Neural crest cell (in vitro differentiated cells): Measurements from ENCODE around the gene MOCOS. TPM values are rescaled to one million over a fixed set of nuclear protein-coding genes. Genes with fewer than 3 reads are reported as not detected.

Experiments used
- DNase-seq: peaks from one replicate; pipeline ENCODE4 v3.0.0; 2021; ENCODE audit warnings: low read depth, mixed read lengths, low spot score
- H3K27ac Mint-ChIP-seq: one replicate; pipeline ENCODE4 v1.8.0; 2021; ENCODE audit warnings: mild to moderate bottlenecking, mixed read lengths; ENCODE audit not compliant: unreplicated experiment
- H3K27me3 Mint-ChIP-seq: 2 replicates; pipeline ENCODE4 v1.8.0; 2021; ENCODE audit warnings: low read depth, mild to moderate bottlenecking, mixed read lengths
- H3K36me3 Mint-ChIP-seq: 2 replicates; pipeline ENCODE4 v1.8.0; 2021; ENCODE audit warnings: low read depth, mild to moderate bottlenecking, mixed read lengths
- H3K4me1 Mint-ChIP-seq: 2 replicates; pipeline ENCODE4 v1.8.0; 2021; ENCODE audit warnings: mixed read lengths
- H3K4me3 Mint-ChIP-seq: one replicate; pipeline ENCODE4 v1.8.0; 2021; ENCODE audit warnings: mild to moderate bottlenecking, mixed read lengths
- H3K9me3 Mint-ChIP-seq: 2 replicates; pipeline ENCODE4 v1.8.0; 2021; ENCODE audit warnings: mixed read lengths
- total RNA-seq: library from RNA; stranded (reverse); gene quantifications from 2 replicates; pipeline ENCODE4 v1.2.1, GENCODE V29; 2021
- TF ChIP-seq, protein P1 (sequence below): fragments of 200-600 bp; sonication (generic); conservative IDR thresholded peaks from 2 replicates; pipeline ENCODE4 v1.5.0; 2021; ENCODE audit warnings: antibody characterized with exemption, mild to moderate bottlenecking

Gene MOCOS
- total RNA-seq, 1 donor from 2014 or later = 2.6 TPM

- TF ChIP-seq, protein P1, sequence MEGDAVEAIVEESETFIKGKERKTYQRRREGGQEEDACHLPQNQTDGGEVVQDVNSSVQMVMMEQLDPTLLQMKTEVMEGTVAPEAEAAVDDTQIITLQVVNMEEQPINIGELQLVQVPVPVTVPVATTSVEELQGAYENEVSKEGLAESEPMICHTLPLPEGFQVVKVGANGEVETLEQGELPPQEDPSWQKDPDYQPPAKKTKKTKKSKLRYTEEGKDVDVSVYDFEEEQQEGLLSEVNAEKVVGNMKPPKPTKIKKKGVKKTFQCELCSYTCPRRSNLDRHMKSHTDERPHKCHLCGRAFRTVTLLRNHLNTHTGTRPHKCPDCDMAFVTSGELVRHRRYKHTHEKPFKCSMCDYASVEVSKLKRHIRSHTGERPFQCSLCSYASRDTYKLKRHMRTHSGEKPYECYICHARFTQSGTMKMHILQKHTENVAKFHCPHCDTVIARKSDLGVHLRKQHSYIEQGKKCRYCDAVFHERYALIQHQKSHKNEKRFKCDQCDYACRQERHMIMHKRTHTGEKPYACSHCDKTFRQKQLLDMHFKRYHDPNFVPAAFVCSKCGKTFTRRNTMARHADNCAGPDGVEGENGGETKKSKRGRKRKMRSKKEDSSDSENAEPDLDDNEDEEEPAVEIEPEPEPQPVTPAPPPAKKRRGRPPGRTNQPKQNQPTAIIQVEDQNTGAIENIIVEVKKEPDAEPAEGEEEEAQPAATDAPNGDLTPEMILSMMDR = no peak
- no peak for DNase-seq
- H3K36me3 Mint-ChIP-seq = peaks cover 19% of the 10 kb centered on the region
- H3K27me3 Mint-ChIP-seq = no peaks in the 10 kb centered on the region
- no peak overlapping the region for H3K4me3 Mint-ChIP-seq
- no peaks in the 10 kb centered on the region for H3K4me1 Mint-ChIP-seq
- peaks cover 13% of the 10 kb centered on the region for H3K9me3 Mint-ChIP-seq
- no peak overlapping the region for H3K27ac Mint-ChIP-seq
Measured at GRCh38 chr18:36247036-36247435, 59.7 kb downstream of the MOCOS start.

DNA sequence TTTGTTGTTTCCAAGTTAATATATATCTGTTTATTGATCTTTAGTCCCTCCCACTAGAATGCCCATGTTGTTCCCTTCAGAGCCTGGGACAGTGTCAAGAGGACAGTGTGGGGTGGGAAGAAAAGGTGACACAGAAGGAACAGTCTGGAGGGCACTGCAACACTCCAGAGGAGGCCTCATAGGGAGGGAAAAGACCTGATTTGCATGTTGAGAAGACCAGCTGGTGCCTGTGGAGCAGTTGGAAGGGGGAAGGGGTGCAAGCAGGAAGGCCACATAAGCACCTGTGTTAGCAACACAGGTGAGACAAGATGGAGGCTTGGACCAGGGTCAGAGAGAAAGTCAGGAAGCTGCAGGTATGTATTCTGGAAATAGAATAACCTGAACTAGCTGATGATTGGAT is 62.1 kb downstream of the MOCOS start:
- peaks cover 13% of the 10 kb centered on the region for H3K4me1 Mint-ChIP-seq
- H3K9me3 Mint-ChIP-seq = peaks cover 11% of the 10 kb centered on the region
- no peak for DNase-seq
- TF ChIP-seq, protein P1 = no peak
- H3K27ac Mint-ChIP-seq = no peak overlapping the region
- no peaks in the 10 kb centered on the region for H3K27me3 Mint-ChIP-seq
- H3K4me3 Mint-ChIP-seq = no peak overlapping the region
- H3K36me3 Mint-ChIP-seq = peaks cover 8% of the 10 kb centered on the region

DNA sequence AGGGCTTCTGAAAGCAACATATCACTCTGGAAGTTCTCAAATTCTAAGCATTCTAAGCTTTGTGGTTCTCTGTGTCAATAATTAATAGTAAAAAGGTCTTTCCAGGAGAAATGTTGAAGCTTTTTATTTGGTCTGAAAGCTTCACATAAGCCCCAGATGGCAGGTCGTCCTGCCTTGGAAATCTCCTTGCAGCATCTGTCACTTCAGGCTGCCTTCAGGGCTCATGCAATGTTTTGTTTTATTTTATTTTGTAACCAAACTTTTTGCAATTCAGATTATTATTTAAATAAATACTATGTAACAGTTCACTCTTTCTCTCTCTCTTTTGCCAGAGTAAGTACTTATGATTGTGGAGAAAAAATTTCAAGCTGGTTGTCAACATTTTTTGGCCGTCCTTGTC is 63.5 kb downstream of the MOCOS start:
- no peak overlapping the region for H3K4me3 Mint-ChIP-seq
- no peak overlapping the region for H3K27ac Mint-ChIP-seq
- TF ChIP-seq, protein P1 = no peak
- peaks cover 22% of the 10 kb centered on the region for H3K4me1 Mint-ChIP-seq
- DNase-seq = no peak
- H3K36me3 Mint-ChIP-seq = peaks cover 5% of the 10 kb centered on the region
- peaks cover 5% of the 10 kb centered on the region for H3K9me3 Mint-ChIP-seq
- H3K27me3 Mint-ChIP-seq = no peaks in the 10 kb centered on the region

DNA sequence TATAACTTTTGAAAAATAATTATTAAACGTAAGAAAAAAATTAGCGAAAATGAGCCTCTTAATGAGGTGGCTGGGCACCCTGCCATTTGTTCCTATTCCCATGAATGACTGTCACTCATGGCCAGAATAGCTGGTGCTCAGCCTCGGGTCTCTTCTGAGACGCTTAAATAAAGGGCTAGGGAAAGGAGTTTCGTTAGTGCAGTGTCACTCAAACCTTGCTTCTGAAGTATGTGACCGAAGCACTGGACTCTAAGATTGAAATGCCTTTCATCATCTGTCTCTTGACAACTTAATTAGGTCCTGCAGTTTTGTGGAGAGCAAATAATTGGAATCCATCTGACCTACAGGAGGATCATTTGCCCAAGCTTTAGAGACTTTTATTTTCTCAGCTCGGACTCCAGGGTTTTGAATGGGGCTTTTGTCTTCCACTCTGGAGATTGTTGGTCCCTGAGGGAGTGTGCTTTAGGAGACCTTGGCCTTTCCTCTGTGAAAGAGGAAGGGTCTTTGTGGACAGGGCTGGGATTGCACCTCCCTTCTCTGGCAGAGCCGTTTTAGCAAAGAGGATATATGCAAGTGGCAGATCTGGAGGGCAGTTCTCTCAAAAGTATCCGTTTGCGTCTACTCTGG is 67.9 kb downstream of the MOCOS start:
- H3K27me3 Mint-ChIP-seq = no peaks in the 10 kb centered on the region
- DNase-seq = peak; percentile 27
- H3K4me3 Mint-ChIP-seq = peak overlapping the region; percentile 24
- H3K9me3 Mint-ChIP-seq = no peaks in the 10 kb centered on the region
- H3K36me3 Mint-ChIP-seq = no peaks in the 10 kb centered on the region
- H3K4me1 Mint-ChIP-seq = peaks cover 27% of the 10 kb centered on the region
- no peak overlapping the region for H3K27ac Mint-ChIP-seq
- TF ChIP-seq, protein P1 = no peak

GRCh38 chr18:36256094-36256493 is 68.8 kb downstream of the MOCOS start:
- no peaks in the 10 kb centered on the region for H3K36me3 Mint-ChIP-seq
- no peak overlapping the region for H3K4me3 Mint-ChIP-seq
- DNase-seq = no peak
- no peak overlapping the region for H3K27ac Mint-ChIP-seq
- peaks cover 27% of the 10 kb centered on the region for H3K4me1 Mint-ChIP-seq
- H3K9me3 Mint-ChIP-seq = no peaks in the 10 kb centered on the region
- no peaks in the 10 kb centered on the region for H3K27me3 Mint-ChIP-seq
- TF ChIP-seq, protein P1 = no peak
